Upper lobe of left lung (tissue), 6 donors: Measurements from ENCODE around the gene DNAH9. TPM values are rescaled to one million over a fixed set of nuclear protein-coding genes. Genes with fewer than 3 reads are reported as not detected.

Experiments
- ATAC-seq, 2 donors: fragments of 200-7000 bp; cut with Tn5 transposase; one replicate each; pipeline ENCODE4 v1.9.1; 2022; ENCODE audit warnings: mild to moderate bottlenecking in 2 of 2, moderate library complexity in 2 of 2; ENCODE audit not compliant: low FRiP score in 2 of 2
- DNase-seq, 2 donors: peaks; one replicate each; pipeline ENCODE4 v3.0.0-alpha.2; 2019 to 2020
- H3K27ac ChIP-seq, 4 donors: fragments of 200-600 bp; sonication (generic); one replicate each; pipeline ENCODE4 v1.5.1; 2016 to 2019
- H3K27me3 ChIP-seq, 4 donors: fragments of 200-600 bp; sonication (generic); one replicate each; pipeline ENCODE4 v1.5.1; 2017 to 2019
- H3K36me3 ChIP-seq, 4 donors: fragments of 200-600 bp; sonication (generic); one replicate each; pipeline ENCODE4 v1.5.1; 2016 to 2019
- H3K4me1 ChIP-seq, 4 donors: fragments of 200-600 bp; sonication (generic); one replicate each; pipeline ENCODE4 v1.5.1; 2018 to 2019
- H3K4me3 ChIP-seq, 4 donors: fragments of 200-600 bp; sonication (generic); one replicate each; pipeline ENCODE4 v1.5.1; 2017 to 2019; ENCODE audit warnings: mild to moderate bottlenecking in 2 of 4, moderate library complexity in 1 of 4
- H3K9me3 ChIP-seq, 4 donors: fragments of 200-600 bp; sonication (generic); one replicate each; pipeline ENCODE4 v1.5.1; 2018 to 2019
- CTCF ChIP-seq, 6 experiments: fragments of 450-650 bp in 4 of 6; fragments of 200-600 bp in 2 of 6; sonication (generic) in 2 of 6; IDR thresholded peaks; one replicate each; pipeline ENCODE4 v1.5.1; 2016 to 2019; ENCODE audit warnings: antibody characterized with exemption in 6 of 6
- EP300 ChIP-seq, 4 donors: sonication (generic); formaldehyde crosslinking; IDR thresholded peaks; one replicate each; pipeline ENCODE4 v1.5.1; 2017; ENCODE audit warnings: antibody characterized with exemption in 4 of 4, control low read depth in 2 of 4
- POLR2A ChIP-seq, 4 donors: fragments of 450-650 bp; IDR thresholded peaks; one replicate each; pipeline ENCODE4 v1.5.1; 2016 to 2017; ENCODE audit warnings: antibody characterized with exemption in 4 of 4, mild to moderate bottlenecking in 2 of 4
- POLR2AphosphoS5 ChIP-seq, 2 donors: sonication (generic); formaldehyde crosslinking; IDR thresholded peaks; one replicate each; pipeline ENCODE4 v1.5.1; 2017; ENCODE audit warnings: antibody characterized with exemption in 2 of 2
- WGBS, 2 donors: methylation state at CpG; one replicate each; pipeline ENCODE4 v1.1.5; 2017 to 2018; 5-methylcytosine and 5-hydroxymethylcytosine counted together
- total RNA-seq, 6 donors: library from RNA; depleted of rRNA in 4 of 6; stranded (reverse); fragments of >200 nt in 4 of 6; gene quantifications; one replicate each; pipeline versions ENCODE4 v1.1.0 to v1.2.1, GENCODE V29; 2016 to 2021
- donor health status: DM: no; HTN: no; CAD: no; lungs with moderate emphysema.
- donor health status: DM: no; HTN: yes; CAD: no; lungs with severe emphysema.

DNAH9 gene
- total RNA-seq, 6 donors from 2014 or later, result 0.92 to 42.6 (median 14.8) TPM

- no peaks in the 10 kb centered on the region for H3K27me3 ChIP-seq
- no peak overlapping the region for H3K27ac ChIP-seq
- TF ChIP-seq POLR2A (IDR thresholded peaks at IDR 0.05) (no peak), EP300 (IDR thresholded peaks at IDR 0.05) (no peak), POLR2AphosphoS5 (IDR thresholded peaks at IDR 0.05) (no peak), CTCF (IDR thresholded peaks at IDR 0.05) (no peak)
- 32 to 57% methylated on average over 1 of the region's 1 CpG for WGBS, 2 donors
- peak in 1 of 2 donors; percentile 11 for ATAC-seq
- no peaks in the 10 kb centered on the region for H3K36me3 ChIP-seq
- H3K9me3 ChIP-seq, result no peaks in the 10 kb centered on the region
- no peaks in the 10 kb centered on the region for H3K4me1 ChIP-seq
- H3K4me3 ChIP-seq, result no peak overlapping the region
- no peak for DNase-seq
Observed at GRCh38 chr17:11668618-11669017, 70.3 kb downstream of the DNAH9 start.

DNA sequence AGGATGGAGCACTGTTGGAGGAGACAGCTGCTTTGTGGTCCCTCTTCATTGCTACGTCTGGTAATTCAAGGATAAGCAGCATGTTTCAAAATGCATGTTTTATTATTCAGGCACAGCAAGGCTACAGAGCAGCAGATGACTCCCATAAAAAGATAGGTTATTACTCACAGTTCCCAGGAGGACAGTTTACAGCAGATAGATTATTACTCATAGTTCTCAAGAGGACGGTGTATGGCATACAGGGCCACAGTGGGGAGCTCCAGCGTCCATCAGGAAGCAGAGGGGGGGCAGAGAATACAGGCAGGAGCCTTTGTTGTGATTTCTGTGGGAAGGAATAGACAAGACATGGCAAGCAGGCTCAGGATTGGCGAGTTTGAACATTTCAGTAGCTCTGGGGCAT is 72.9 kb downstream of the DNAH9 start:
- no peaks in the 10 kb centered on the region for H3K36me3 ChIP-seq
- WGBS, 2 donors, result 62 to 68% methylated on average over 4 of the region's 4 CpGs
- no peaks in the 10 kb centered on the region for H3K27me3 ChIP-seq
- no peak overlapping the region for H3K27ac ChIP-seq
- H3K4me1 ChIP-seq, result no peaks in the 10 kb centered on the region
- ATAC-seq (no peak), DNase-seq (no peak)
- TF ChIP-seq CTCF (IDR thresholded peaks at IDR 0.05), result no peak
- no peak for TF ChIP-seq POLR2AphosphoS5 (IDR thresholded peaks at IDR 0.05)
- TF ChIP-seq POLR2A (IDR thresholded peaks at IDR 0.05), result no peak
- no peak for TF ChIP-seq EP300 (IDR thresholded peaks at IDR 0.05)
- H3K9me3 ChIP-seq, result no peaks in the 10 kb centered on the region
- H3K4me3 ChIP-seq, result no peak overlapping the region

DNA sequence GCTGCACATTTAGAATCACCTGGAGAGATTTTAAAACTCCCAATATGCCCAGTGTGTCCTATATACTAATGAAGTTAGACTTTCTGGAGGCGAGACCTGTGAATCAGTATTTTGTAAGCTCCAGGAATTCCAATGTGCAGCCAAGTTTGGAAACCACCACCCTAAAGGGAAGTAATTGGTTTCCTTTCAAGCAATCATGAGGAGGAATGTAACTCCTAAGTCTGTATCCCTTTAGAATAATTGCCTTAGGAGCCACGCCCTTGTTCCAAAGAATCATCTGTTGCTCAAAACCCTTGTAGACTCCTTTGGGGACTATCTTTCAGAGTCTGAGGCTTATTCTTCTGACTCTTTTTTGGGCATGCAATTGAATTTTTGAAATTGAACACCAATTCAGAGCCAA is 84.4 kb downstream of the DNAH9 start:
- ATAC-seq, result peak in 1 of 2 donors; percentile 87
- 50 to 66% methylated on average over 2 of the region's 2 CpGs for WGBS, 2 donors

DNA sequence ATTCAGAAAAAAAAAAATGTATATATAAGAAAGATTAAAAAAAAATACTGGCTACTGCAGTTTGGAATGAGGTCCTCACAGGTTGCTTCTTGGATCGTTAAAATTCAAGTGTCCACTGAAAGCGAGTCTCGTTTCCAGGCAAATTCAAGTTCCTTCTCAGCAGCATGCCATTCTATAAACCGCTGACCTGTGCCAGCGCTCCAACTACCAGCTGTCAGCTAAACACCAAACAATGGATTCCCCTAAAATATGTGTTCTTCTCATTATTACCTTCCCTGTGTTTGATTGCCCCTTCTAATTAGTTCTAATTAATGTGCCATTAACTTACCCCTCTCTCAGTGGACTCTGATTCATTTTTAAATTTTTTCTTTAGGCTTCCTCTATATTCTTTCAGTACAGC is 92.4 kb downstream of the DNAH9 start:
- TF ChIP-seq POLR2AphosphoS5 (IDR thresholded peaks at IDR 0.05) (no peak), EP300 (IDR thresholded peaks at IDR 0.05) (no peak), CTCF (IDR thresholded peaks at IDR 0.05) (no peak), POLR2A (IDR thresholded peaks at IDR 0.05) (no peak)
- Histone ChIP-seq H3K27me3 (no peaks in the 10 kb centered on the region), H3K9me3 (no peaks in the 10 kb centered on the region), H3K4me1 (no peaks in the 10 kb centered on the region), H3K27ac (no peak overlapping the region), H3K36me3 (no peaks in the 10 kb centered on the region), H3K4me3 (no peak overlapping the region)
- WGBS, 2 donors, result 65 to 71% methylated on average over 5 of the region's 5 CpGs
- DNase-seq (no peak), ATAC-seq (no peak)

More for the DNA sequence above, 84.4 kb downstream of the DNAH9 start:
- Histone ChIP-seq H3K27ac (no peak overlapping the region), H3K27me3 (no peaks in the 10 kb centered on the region), H3K9me3 (no peaks in the 10 kb centered on the region), H3K36me3 (no peaks in the 10 kb centered on the region), H3K4me1 (no peaks in the 10 kb centered on the region), H3K4me3 (no peak overlapping the region)
- DNase-seq, result no peak
- TF ChIP-seq EP300 (IDR thresholded peaks at IDR 0.05) (no peak), POLR2AphosphoS5 (IDR thresholded peaks at IDR 0.05) (no peak), POLR2A (IDR thresholded peaks at IDR 0.05) (no peak), CTCF (IDR thresholded peaks at IDR 0.05) (no peak)

GRCh38 chr17:11692688-11693087 is 94.4 kb downstream of the DNAH9 start:
- DNase-seq, result no peak
- Histone ChIP-seq H3K9me3 (no peaks in the 10 kb centered on the region), H3K36me3 (no peaks in the 10 kb centered on the region), H3K4me1 (peaks cover 0 to 5% (median 0%) of the 10 kb centered on the region in 4 donors), H3K4me3 (no peak overlapping the region), H3K27me3 (no peaks in the 10 kb centered on the region), H3K27ac (no peak overlapping the region)
- TF ChIP-seq POLR2A (IDR thresholded peaks at IDR 0.05) (no peak), EP300 (IDR thresholded peaks at IDR 0.05) (no peak), CTCF (IDR thresholded peaks at IDR 0.05) (no peak), POLR2AphosphoS5 (IDR thresholded peaks at IDR 0.05) (no peak)
- WGBS, 2 donors, result 93 to 96% methylated on average over 9 of the region's 9 CpGs
- no peak for ATAC-seq
